HCT116 (cell line): ENCODE data around the gene STAT6.

Experiments used
- CEBPB ChIP-seq: IDR thresholded peaks from 2 replicates; pipeline ENCODE4 v1.6.1; 2012; ENCODE audit warnings: low read depth
- EGR1 ChIP-seq: IDR thresholded peaks from 2 replicates; pipeline ENCODE4 v1.6.1; 2012; ENCODE audit warnings: low read depth
- EZH2 ChIP-seq: fragments of 200-600 bp; sonication (generic); IDR thresholded peaks from 2 replicates; pipeline ENCODE4 v1.6.1; 2017; ENCODE audit warnings: antibody characterized with exemption, mixed run types
- EZH2phosphoT487 ChIP-seq: fragments of 200-600 bp; IDR thresholded peaks from 2 replicates; pipeline ENCODE4 v1.6.1; 2018; ENCODE audit warnings: antibody characterized with exemption, borderline replicate concordance
- POLR2A ChIP-seq: IDR thresholded peaks from 2 replicates; pipeline ENCODE4 v1.7.0; 2011; ENCODE audit warnings: borderline replicate concordance; ENCODE audit not compliant: insufficient read depth, insufficient read length; ENCODE audit errors: extremely low read depth
- SP1 ChIP-seq: IDR thresholded peaks from 2 replicates; pipeline ENCODE4 v1.6.1; 2012; ENCODE audit warnings: low read depth
- YY1 ChIP-seq: IDR thresholded peaks from 2 replicates; pipeline ENCODE4 v1.6.1; 2011; ENCODE audit warnings: low read length, low read depth, moderate library complexity, mild to moderate bottlenecking; ENCODE audit not compliant: insufficient replicate concordance; ENCODE audit errors: extremely low read depth
- TF ChIP-seq, protein P1 (sequence below), 3 experiments: fragments of 200-600 bp in 1 of 3; sonication (generic) in 1 of 3; IDR thresholded peaks in 2 of 3; conservative IDR thresholded peaks in 1 of 3; 2 replicates each; pipeline ENCODE4 v1.5.1; 2012 to 2017; ENCODE audit warnings: low read depth in 2 of 3, low read length in 2 of 3, antibody characterized with exemption in 1 of 3, borderline replicate concordance in 1 of 3, control low read depth in 1 of 3, mild to moderate bottlenecking in 1 of 3, mixed read lengths in 1 of 3, mixed run types in 1 of 3, moderate library complexity in 1 of 3; ENCODE audit not compliant: insufficient read depth in 1 of 3
- TF ChIP-seq, protein P2 (sequence below): IDR thresholded peaks from 2 replicates; pipeline ENCODE4 v1.6.1; 2012
- TF ChIP-seq, protein P3 (sequence below): IDR thresholded peaks from 2 replicates; pipeline ENCODE4 v1.6.1; 2011; ENCODE audit warnings: mild to moderate bottlenecking, low read length, moderate library complexity; ENCODE audit not compliant: insufficient replicate concordance; ENCODE audit errors: extremely low read depth
- TF ChIP-seq, protein P4 (sequence below): IDR thresholded peaks from 2 replicates; pipeline ENCODE4 v1.6.1; 2012; ENCODE audit warnings: low read depth

DNA sequence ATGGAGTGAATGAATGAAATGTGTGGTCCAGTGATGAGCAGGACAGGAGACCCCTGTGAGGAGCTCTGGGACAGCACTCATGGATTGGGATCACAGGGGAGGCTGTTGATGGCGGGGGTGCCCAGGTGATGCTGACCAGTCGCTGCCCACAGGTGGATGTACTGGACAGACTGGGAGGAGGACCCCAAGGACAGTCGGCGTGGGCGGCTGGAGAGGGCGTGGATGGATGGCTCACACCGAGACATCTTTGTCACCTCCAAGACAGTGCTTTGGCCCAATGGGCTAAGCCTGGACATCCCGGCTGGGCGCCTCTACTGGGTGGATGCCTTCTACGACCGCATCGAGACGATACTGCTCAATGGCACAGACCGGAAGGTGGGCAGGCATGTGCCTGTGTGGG is 49.6 kb upstream of the STAT6 start:
- TF ChIP-seq EZH2phosphoT487 (no peak), EGR1 (no peak), CEBPB (no peak), YY1 (no peak), SP1 (no peak), EZH2 (no peak), POLR2A (no peak)
- TF ChIP-seq, protein P1, sequence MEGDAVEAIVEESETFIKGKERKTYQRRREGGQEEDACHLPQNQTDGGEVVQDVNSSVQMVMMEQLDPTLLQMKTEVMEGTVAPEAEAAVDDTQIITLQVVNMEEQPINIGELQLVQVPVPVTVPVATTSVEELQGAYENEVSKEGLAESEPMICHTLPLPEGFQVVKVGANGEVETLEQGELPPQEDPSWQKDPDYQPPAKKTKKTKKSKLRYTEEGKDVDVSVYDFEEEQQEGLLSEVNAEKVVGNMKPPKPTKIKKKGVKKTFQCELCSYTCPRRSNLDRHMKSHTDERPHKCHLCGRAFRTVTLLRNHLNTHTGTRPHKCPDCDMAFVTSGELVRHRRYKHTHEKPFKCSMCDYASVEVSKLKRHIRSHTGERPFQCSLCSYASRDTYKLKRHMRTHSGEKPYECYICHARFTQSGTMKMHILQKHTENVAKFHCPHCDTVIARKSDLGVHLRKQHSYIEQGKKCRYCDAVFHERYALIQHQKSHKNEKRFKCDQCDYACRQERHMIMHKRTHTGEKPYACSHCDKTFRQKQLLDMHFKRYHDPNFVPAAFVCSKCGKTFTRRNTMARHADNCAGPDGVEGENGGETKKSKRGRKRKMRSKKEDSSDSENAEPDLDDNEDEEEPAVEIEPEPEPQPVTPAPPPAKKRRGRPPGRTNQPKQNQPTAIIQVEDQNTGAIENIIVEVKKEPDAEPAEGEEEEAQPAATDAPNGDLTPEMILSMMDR (IDR thresholded peaks at IDR 0.05 in 2 of 3, conservative IDR thresholded peaks at IDR 0.05 in 1 of 3; ENCODE audit: borderline replicate concordance in 1 of 3, insufficient read depth in 1 of 3, low read depth in 2 of 3, low read length in 2 of 3): no peak
- TF ChIP-seq, protein P2, sequence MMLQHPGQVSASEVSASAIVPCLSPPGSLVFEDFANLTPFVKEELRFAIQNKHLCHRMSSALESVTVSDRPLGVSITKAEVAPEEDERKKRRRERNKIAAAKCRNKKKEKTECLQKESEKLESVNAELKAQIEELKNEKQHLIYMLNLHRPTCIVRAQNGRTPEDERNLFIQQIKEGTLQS: no peak
- TF ChIP-seq, protein P3, sequence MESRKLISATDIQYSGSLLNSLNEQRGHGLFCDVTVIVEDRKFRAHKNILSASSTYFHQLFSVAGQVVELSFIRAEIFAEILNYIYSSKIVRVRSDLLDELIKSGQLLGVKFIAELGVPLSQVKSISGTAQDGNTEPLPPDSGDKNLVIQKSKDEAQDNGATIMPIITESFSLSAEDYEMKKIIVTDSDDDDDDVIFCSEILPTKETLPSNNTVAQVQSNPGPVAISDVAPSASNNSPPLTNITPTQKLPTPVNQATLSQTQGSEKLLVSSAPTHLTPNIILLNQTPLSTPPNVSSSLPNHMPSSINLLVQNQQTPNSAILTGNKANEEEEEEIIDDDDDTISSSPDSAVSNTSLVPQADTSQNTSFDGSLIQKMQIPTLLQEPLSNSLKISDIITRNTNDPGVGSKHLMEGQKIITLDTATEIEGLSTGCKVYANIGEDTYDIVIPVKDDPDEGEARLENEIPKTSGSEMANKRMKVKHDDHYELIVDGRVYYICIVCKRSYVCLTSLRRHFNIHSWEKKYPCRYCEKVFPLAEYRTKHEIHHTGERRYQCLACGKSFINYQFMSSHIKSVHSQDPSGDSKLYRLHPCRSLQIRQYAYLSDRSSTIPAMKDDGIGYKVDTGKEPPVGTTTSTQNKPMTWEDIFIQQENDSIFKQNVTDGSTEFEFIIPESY: no peak
- TF ChIP-seq, protein P4, sequence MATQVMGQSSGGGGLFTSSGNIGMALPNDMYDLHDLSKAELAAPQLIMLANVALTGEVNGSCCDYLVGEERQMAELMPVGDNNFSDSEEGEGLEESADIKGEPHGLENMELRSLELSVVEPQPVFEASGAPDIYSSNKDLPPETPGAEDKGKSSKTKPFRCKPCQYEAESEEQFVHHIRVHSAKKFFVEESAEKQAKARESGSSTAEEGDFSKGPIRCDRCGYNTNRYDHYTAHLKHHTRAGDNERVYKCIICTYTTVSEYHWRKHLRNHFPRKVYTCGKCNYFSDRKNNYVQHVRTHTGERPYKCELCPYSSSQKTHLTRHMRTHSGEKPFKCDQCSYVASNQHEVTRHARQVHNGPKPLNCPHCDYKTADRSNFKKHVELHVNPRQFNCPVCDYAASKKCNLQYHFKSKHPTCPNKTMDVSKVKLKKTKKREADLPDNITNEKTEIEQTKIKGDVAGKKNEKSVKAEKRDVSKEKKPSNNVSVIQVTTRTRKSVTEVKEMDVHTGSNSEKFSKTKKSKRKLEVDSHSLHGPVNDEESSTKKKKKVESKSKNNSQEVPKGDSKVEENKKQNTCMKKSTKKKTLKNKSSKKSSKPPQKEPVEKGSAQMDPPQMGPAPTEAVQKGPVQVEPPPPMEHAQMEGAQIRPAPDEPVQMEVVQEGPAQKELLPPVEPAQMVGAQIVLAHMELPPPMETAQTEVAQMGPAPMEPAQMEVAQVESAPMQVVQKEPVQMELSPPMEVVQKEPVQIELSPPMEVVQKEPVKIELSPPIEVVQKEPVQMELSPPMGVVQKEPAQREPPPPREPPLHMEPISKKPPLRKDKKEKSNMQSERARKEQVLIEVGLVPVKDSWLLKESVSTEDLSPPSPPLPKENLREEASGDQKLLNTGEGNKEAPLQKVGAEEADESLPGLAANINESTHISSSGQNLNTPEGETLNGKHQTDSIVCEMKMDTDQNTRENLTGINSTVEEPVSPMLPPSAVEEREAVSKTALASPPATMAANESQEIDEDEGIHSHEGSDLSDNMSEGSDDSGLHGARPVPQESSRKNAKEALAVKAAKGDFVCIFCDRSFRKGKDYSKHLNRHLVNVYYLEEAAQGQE: no peak
